A549 treated with AZD2906 at 1 μM for 4 hours (cell line): Measurements from ENCODE around the gene OCRL. TPM values are rescaled to one million over a fixed set of nuclear protein-coding genes. Genes with fewer than 3 reads are reported as not detected.

ENCODE experiments used
- total RNA-seq: library from RNA; stranded (reverse); fragments of 200-300 nt; extraction: Qiagen RNA extraction; gene quantifications from 5 replicates; pipeline ENCODE4 v1.2.3, GENCODE V29; 2022

The OCRL gene
- total RNA-seq = 19.0 to 25.5 TPM (median 23.1 TPM) in 5 replicates

DNA sequence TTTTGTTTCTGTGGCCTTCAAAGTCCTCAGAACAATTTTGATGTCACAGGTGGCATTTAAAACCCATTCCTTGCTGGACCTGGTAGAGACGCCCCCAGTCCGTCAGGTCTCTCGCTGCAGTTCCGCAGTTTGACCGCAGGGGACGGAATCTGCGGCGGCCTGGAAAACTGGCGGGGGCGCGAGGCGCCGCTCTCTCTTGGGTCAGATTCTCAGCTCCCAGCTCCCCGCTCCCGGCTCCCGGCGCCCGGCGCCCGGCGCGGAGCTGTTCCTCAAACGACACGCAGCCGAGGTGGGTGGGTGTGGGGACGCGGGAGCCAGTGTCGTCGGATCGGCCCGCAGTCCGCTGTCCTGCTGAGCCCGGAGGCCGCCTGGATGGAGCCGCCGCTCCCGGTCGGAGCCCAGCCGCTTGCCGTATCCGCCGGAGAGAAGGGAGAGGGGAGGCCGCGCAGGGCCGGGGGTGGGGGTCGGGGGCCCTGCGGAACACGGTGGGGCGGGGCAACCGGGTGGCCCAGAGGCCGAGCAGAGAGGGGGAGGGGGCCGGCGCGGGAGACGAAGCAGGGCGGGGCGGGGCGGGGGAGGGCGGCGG, at the start of gene OCRL:
Gene OCRL, plus strand, starts transcription at position 192 of the 586 bp plus-strand sequence. Its CDS starts 181 bp downstream, at position 373.

DNA sequence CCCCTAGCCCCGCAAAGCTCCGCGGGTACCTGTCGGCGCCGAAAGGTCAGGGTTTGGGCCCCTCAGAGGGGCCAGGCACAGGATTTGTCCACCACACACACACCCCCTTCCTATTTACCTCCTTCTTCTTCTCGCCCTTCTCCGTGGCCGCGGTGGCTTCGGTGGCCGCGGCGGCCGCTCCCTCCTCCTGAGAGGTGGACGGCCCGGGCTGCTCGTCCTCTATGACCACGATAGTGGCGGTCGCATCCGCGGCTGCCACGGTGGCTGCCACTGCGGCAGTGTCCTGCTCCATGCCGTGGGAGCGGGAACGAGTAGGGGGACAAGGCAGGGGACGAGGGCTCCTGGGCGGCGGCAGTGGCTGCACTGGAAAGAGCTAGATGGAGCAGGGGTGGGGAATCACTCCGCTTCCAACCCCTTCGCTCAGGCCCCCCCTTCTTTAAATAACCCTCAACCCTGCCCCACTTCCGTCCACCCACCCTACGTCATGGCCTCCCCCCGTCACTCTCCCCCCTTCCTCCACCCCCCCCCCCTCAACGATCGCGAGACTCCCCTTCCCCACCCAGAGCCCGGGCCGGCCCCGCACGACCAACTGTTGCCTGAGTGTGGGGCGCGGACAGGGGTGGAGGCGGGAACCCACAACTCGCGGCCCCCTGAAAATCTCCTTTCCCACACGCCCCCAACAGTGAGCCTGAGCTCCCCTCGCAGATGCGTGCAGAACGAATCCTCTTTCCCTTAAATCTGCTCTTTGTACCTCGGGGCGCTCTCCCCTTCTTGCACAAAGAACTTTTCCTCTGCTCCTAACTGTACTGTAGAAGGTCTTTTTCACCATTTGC, 16.8 kb upstream of the OCRL start, which contains the start of gene SMARCA1:
Gene SMARCA1, minus strand, starts transcription at position 412 of the 833 bp plus-strand sequence. Its CDS starts 120 bp downstream, at position 292.

Other genes starting within 250 kb of the OCRL start
- gene SMARCA1, start 16.8 kb upstream of the OCRL start, total RNA-seq = 32.3 to 60.2 TPM (median 45.4 TPM) in 5 replicates
- 0.58 to 1.00 TPM (median 0.77 TPM) in 5 replicates for gene APLN, start 114.7 kb downstream of the OCRL start, total RNA-seq
- not detected in 5 replicates for gene XPNPEP2, start 198.7 kb downstream of the OCRL start, total RNA-seq
- not detected in 5 replicates for gene SASH3, start 239.7 kb downstream of the OCRL start, total RNA-seq